Astrocyte (in vitro differentiated cells and primary cell): Measurements from ENCODE around the gene WASHC1. TPM values are rescaled to one million over a fixed set of nuclear protein-coding genes. Genes with fewer than 3 reads are reported as not detected.
"Not testable (repeated sequence)": the region's sequence is repeated elsewhere in the genome, so short reads cannot be mapped to it uniquely, and the experiment has no call there.

Experiments used
- DNase-seq: peaks from one replicate; pipeline ENCODE4 v3.0.0-alpha.2; 2010; ENCODE audit warnings: low read depth
- FAIRE-seq: peaks from 2 replicates; lab custom pipeline; 2011; peaks lifted over from hg19 to GRCh38; lab: Jason Lieb, UNC
- H2AFZ ChIP-seq: 2 replicates; pipeline ENCODE4 v1.6.0; 2012; ENCODE audit warnings: low read depth, low read length, inconsistent platforms
- H3K27ac ChIP-seq: 2 replicates; pipeline ENCODE4 v1.5.1; 2011; ENCODE audit warnings: low read depth, low read length, inconsistent platforms
- H3K27me3 ChIP-seq: 2 replicates; pipeline ENCODE4 v1.6.0; 2011; ENCODE audit warnings: low read length, inconsistent platforms; ENCODE audit not compliant: insufficient read depth
- H3K36me3 ChIP-seq: 2 replicates; pipeline ENCODE4 v1.5.1; 2011; ENCODE audit warnings: low read length, inconsistent platforms; ENCODE audit not compliant: insufficient read depth
- H3K4me1 ChIP-seq: 2 replicates; pipeline ENCODE4 v1.5.1; 2011; ENCODE audit warnings: low read length, inconsistent platforms; ENCODE audit not compliant: insufficient read depth
- H3K4me2 ChIP-seq: 2 replicates; pipeline ENCODE4 v1.6.0; 2012; ENCODE audit warnings: low read length, inconsistent platforms
- H3K4me3 ChIP-seq: 2 replicates; pipeline ENCODE4 v1.5.1; 2011; ENCODE audit warnings: low read depth, mild to moderate bottlenecking, low read length, inconsistent platforms; ENCODE audit not compliant: insufficient read depth
- H3K79me2 ChIP-seq: 2 replicates; pipeline ENCODE4 v1.6.0; 2012; ENCODE audit warnings: mild to moderate bottlenecking, low read length, inconsistent platforms; ENCODE audit not compliant: insufficient read depth
- H3K9ac ChIP-seq: 2 replicates; pipeline ENCODE4 v1.6.0; 2012; ENCODE audit warnings: mild to moderate bottlenecking, low read length, inconsistent platforms
- H3K9me3 ChIP-seq: 2 replicates; pipeline ENCODE4 v1.5.1; 2012; ENCODE audit warnings: low read depth, mild to moderate bottlenecking, low read length, inconsistent platforms; ENCODE audit not compliant: insufficient read depth
- H4K20me1 ChIP-seq: 2 replicates; pipeline ENCODE4 v1.6.0; 2012; ENCODE audit warnings: low read length, inconsistent platforms; ENCODE audit not compliant: insufficient read depth
- H3K27ac Mint-ChIP-seq: one replicate; pipeline ENCODE4 v1.8.0; 2021; ENCODE audit warnings: mild to moderate bottlenecking, mixed read lengths; ENCODE audit not compliant: unreplicated experiment
- H3K27me3 Mint-ChIP-seq: one replicate; pipeline ENCODE4 v1.8.0; 2021; ENCODE audit warnings: low read depth, mixed read lengths; ENCODE audit not compliant: unreplicated experiment
- H3K36me3 Mint-ChIP-seq: one replicate; pipeline ENCODE4 v1.8.0; 2021; ENCODE audit warnings: low read depth, mixed read lengths; ENCODE audit not compliant: unreplicated experiment
- H3K4me1 Mint-ChIP-seq: one replicate; pipeline ENCODE4 v1.8.0; 2021; ENCODE audit warnings: low read depth, mixed read lengths; ENCODE audit not compliant: unreplicated experiment
- H3K4me3 Mint-ChIP-seq: one replicate; pipeline ENCODE4 v1.8.0; 2021; ENCODE audit warnings: mild to moderate bottlenecking, moderate library complexity, mixed read lengths; ENCODE audit not compliant: unreplicated experiment
- H3K9me3 Mint-ChIP-seq: one replicate; pipeline ENCODE4 v1.8.0; 2021; ENCODE audit warnings: mild to moderate bottlenecking, mixed read lengths; ENCODE audit not compliant: unreplicated experiment
- total RNA-seq: library from RNA; stranded (reverse); gene quantifications from 2 replicates; pipeline ENCODE4 v1.2.1, GENCODE V29; 2021

The WASHC1 gene
- total RNA-seq, 1 donor from 2014 or later: 13.2 TPM

GRCh38 chr9:45180-45878 lies 16.1 kb upstream of the WASHC1 start:
- H3K9me3 ChIP-seq, H3K79me2 ChIP-seq, H3K4me1 ChIP-seq, H3K9ac ChIP-seq, H3K27me3 ChIP-seq, FAIRE-seq, H3K9me3 Mint-ChIP-seq, H4K20me1 ChIP-seq, H3K27ac ChIP-seq, DNase-seq, H3K36me3 Mint-ChIP-seq, H3K36me3 ChIP-seq, H3K4me3 Mint-ChIP-seq, H3K4me1 Mint-ChIP-seq, H2AFZ ChIP-seq, H3K27ac Mint-ChIP-seq, H3K4me3 ChIP-seq, H3K4me2 ChIP-seq: not testable (repeated sequence)
- H3K27me3 Mint-ChIP-seq: peaks cover 14% of the 10 kb centered on the region

GRCh38 chr9:44416-44815 lies 15.2 kb upstream of the WASHC1 start:
- H3K4me1 Mint-ChIP-seq, DNase-seq, H3K27me3 ChIP-seq, H3K4me2 ChIP-seq, H3K36me3 ChIP-seq, FAIRE-seq, H4K20me1 ChIP-seq, H3K4me1 ChIP-seq, H2AFZ ChIP-seq, H3K4me3 Mint-ChIP-seq, H3K4me3 ChIP-seq, H3K27ac ChIP-seq, H3K9me3 Mint-ChIP-seq, H3K9ac ChIP-seq, H3K79me2 ChIP-seq, H3K9me3 ChIP-seq, H3K36me3 Mint-ChIP-seq: not testable (repeated sequence)
- H3K27me3 Mint-ChIP-seq: peaks cover 18% of the 10 kb centered on the region
- peak overlapping the region; percentile 8 for H3K27ac Mint-ChIP-seq

- H3K4me3 Mint-ChIP-seq: not testable (repeated sequence)
These were observed 14.4 kb upstream of the WASHC1 start for GRCh38 chr9:43636-44035.

GRCh38 chr9:43116-43515 lies 13.9 kb upstream of the WASHC1 start:
- H3K27me3 Mint-ChIP-seq: peaks cover 18% of the 10 kb centered on the region
- H3K4me1 Mint-ChIP-seq, DNase-seq, H3K4me1 ChIP-seq, H3K79me2 ChIP-seq, H3K9ac ChIP-seq, H3K27me3 ChIP-seq, H3K36me3 Mint-ChIP-seq, H3K4me3 ChIP-seq, FAIRE-seq, H3K27ac Mint-ChIP-seq, H3K9me3 ChIP-seq, H3K27ac ChIP-seq, H3K9me3 Mint-ChIP-seq, H2AFZ ChIP-seq, H3K36me3 ChIP-seq, H4K20me1 ChIP-seq, H3K4me2 ChIP-seq, H3K4me3 Mint-ChIP-seq: not testable (repeated sequence)

More at GRCh38 chr9:43636-44035, 14.4 kb upstream of the WASHC1 start:
- FAIRE-seq, H3K4me1 Mint-ChIP-seq, DNase-seq, H3K9me3 Mint-ChIP-seq, H3K4me2 ChIP-seq, H3K4me3 ChIP-seq, H2AFZ ChIP-seq, H3K27me3 ChIP-seq, H3K4me1 ChIP-seq, H3K36me3 Mint-ChIP-seq, H3K9me3 ChIP-seq, H3K36me3 ChIP-seq, H4K20me1 ChIP-seq, H3K9ac ChIP-seq, H3K27ac ChIP-seq, H3K79me2 ChIP-seq: not testable (repeated sequence)
- peaks cover 18% of the 10 kb centered on the region for H3K27me3 Mint-ChIP-seq
- H3K27ac Mint-ChIP-seq: peak overlapping the region; percentile 0

GRCh38 chr9:41819-42218 lies 12.6 kb upstream of the WASHC1 start:
- not testable (repeated sequence) for H3K27me3 ChIP-seq, H3K4me2 ChIP-seq, H3K9ac ChIP-seq, H3K79me2 ChIP-seq, H3K36me3 ChIP-seq, H3K36me3 Mint-ChIP-seq, DNase-seq, H4K20me1 ChIP-seq, H2AFZ ChIP-seq, H3K27ac ChIP-seq, H3K9me3 Mint-ChIP-seq, H3K4me1 ChIP-seq, H3K4me3 ChIP-seq, H3K4me1 Mint-ChIP-seq, FAIRE-seq, H3K27ac Mint-ChIP-seq, H3K9me3 ChIP-seq, H3K4me3 Mint-ChIP-seq
- peaks cover 16% of the 10 kb centered on the region for H3K27me3 Mint-ChIP-seq

GRCh38 chr9:41261-41676 lies 12.0 kb upstream of the WASHC1 start:
- H3K36me3 Mint-ChIP-seq, H3K36me3 ChIP-seq, H3K4me1 ChIP-seq, H3K27ac ChIP-seq, H3K4me3 ChIP-seq, H3K27ac Mint-ChIP-seq, H3K4me3 Mint-ChIP-seq, H3K79me2 ChIP-seq, H2AFZ ChIP-seq, H3K9ac ChIP-seq, H3K27me3 ChIP-seq, H4K20me1 ChIP-seq, H3K9me3 ChIP-seq, H3K9me3 Mint-ChIP-seq, FAIRE-seq, H3K4me1 Mint-ChIP-seq, H3K4me2 ChIP-seq, DNase-seq: not testable (repeated sequence)
- peaks cover 14% of the 10 kb centered on the region for H3K27me3 Mint-ChIP-seq
